Neural cell (in vitro differentiated cells): Measurements from ENCODE around the gene JMJD8. TPM values are rescaled to one million over a fixed set of nuclear protein-coding genes. Genes with fewer than 3 reads are reported as not detected.

Experiments
- H2AFZ ChIP-seq: fragments of 200-600, 300-800 bp; sonication (generic), shearing (Covaris generic); 2 replicates; pipeline ENCODE4 v1.6.0; 2014; ENCODE audit warnings: low read depth, mild to moderate bottlenecking, antibody characterized with exemption, low read length, moderate library complexity
- H3F3A ChIP-seq: fragments of 200-600 bp; shearing (Covaris generic); 2 replicates; pipeline ENCODE4 v1.6.1; 2016; ENCODE audit warnings: mild to moderate bottlenecking, moderate library complexity, mixed read lengths, antibody characterized with exemption, low read length; ENCODE audit not compliant: insufficient read depth, poor library complexity, severe bottlenecking
- H3K27ac ChIP-seq: fragments of 200-600, 300-800 bp; sonication (generic), shearing (Covaris generic); 2 replicates; pipeline ENCODE4 v1.5.1; 2014; ENCODE audit warnings: mild to moderate bottlenecking, low read length, moderate library complexity
- H3K27me3 ChIP-seq: fragments of 300-800, 200-600 bp; sonication (generic), shearing (Covaris generic); 2 replicates; pipeline ENCODE4 v1.6.0; 2014; ENCODE audit warnings: mild to moderate bottlenecking, low read depth, low read length, moderate library complexity; ENCODE audit not compliant: insufficient read depth
- H3K36me3 ChIP-seq: fragments of 300-800, 200-600 bp; sonication (generic), shearing (Covaris generic); 2 replicates; pipeline ENCODE4 v1.5.1; 2014; ENCODE audit warnings: mild to moderate bottlenecking, antibody characterized with exemption, low read length, moderate library complexity; ENCODE audit not compliant: insufficient read depth
- H3K4me2 ChIP-seq: fragments of 300-800, 200-600 bp; sonication (generic), shearing (Covaris generic); 2 replicates; pipeline ENCODE4 v1.6.0; 2014; ENCODE audit warnings: mild to moderate bottlenecking, low read length
- H3K4me3 ChIP-seq: fragments of 300-800, 200-600 bp; sonication (generic), shearing (Covaris generic); 2 replicates; pipeline ENCODE4 v1.5.1; 2014; ENCODE audit warnings: mild to moderate bottlenecking, low read length, moderate library complexity
- H3K79me2 ChIP-seq: fragments of 200-600 bp; shearing (Covaris generic); replicated peaks from 2 replicates; pipeline ENCODE4 v1.6.0; 2014; ENCODE audit warnings: mild to moderate bottlenecking, low read length, moderate library complexity; ENCODE audit not compliant: insufficient read depth
- H3K9ac ChIP-seq: fragments of 300-800, 200-600 bp; sonication (generic), shearing (Covaris generic); 2 replicates; pipeline ENCODE4 v1.6.1; 2016; ENCODE audit warnings: mild to moderate bottlenecking, low read length, mixed read lengths
- H3K9me2 ChIP-seq: fragments of 200-600 bp; shearing (Covaris generic); 2 replicates; pipeline ENCODE4 v1.6.1; 2016; ENCODE audit warnings: mild to moderate bottlenecking, low read length, mixed read lengths; ENCODE audit not compliant: insufficient read depth
- H3K9me3 ChIP-seq: fragments of 200-600, 300-800 bp; sonication (generic), shearing (Covaris generic); 2 replicates; pipeline ENCODE4 v1.6.1; 2016; ENCODE audit warnings: mild to moderate bottlenecking, mixed run types, low read length, moderate library complexity, mixed read lengths
- H4K20me1 ChIP-seq: fragments of 200-600 bp; shearing (Covaris generic); 2 replicates; pipeline ENCODE4 v1.6.1; 2016; ENCODE audit warnings: mild to moderate bottlenecking, mixed run types; ENCODE audit not compliant: insufficient read depth
- EP300 ChIP-seq: fragments of 450-650 bp; conservative IDR thresholded peaks from 2 replicates; pipeline ENCODE4 v1.6.1; 2014; ENCODE audit warnings: antibody characterized with exemption, mild to moderate bottlenecking, moderate library complexity; ENCODE audit not compliant: poor library complexity, severe bottlenecking
- EZH2 ChIP-seq: fragments of 200-600, 300-800 bp; shearing (Covaris generic), sonication (generic); IDR thresholded peaks from 2 replicates; pipeline ENCODE4 v1.6.1; 2014; ENCODE audit warnings: antibody characterized with exemption, low read length, borderline replicate concordance, mild to moderate bottlenecking; ENCODE audit not compliant: insufficient read depth, poor library complexity, severe bottlenecking
- MXI1 ChIP-seq: fragments of 450-650 bp; conservative IDR thresholded peaks from 2 replicates; pipeline ENCODE4 v1.6.1; 2014; ENCODE audit warnings: antibody characterized with exemption, mild to moderate bottlenecking; ENCODE audit not compliant: poor library complexity, severe bottlenecking
- POLR2AphosphoS5 ChIP-seq: IDR thresholded peaks from 2 replicates; pipeline ENCODE4 v1.6.1; 2012
- RAD21 ChIP-seq: fragments of 450-650 bp; conservative IDR thresholded peaks from 2 replicates; pipeline ENCODE4 v1.6.1; 2014; ENCODE audit warnings: antibody characterized with exemption, mild to moderate bottlenecking, moderate library complexity
- SMC3 ChIP-seq: fragments of 450-650 bp; conservative IDR thresholded peaks from 2 replicates; pipeline ENCODE4 v1.6.1; 2014; ENCODE audit warnings: antibody characterized with exemption, mild to moderate bottlenecking, moderate library complexity; ENCODE audit not compliant: poor library complexity
- TAF1 ChIP-seq: IDR thresholded peaks from 2 replicates; pipeline ENCODE4 v1.6.1; 2012; ENCODE audit warnings: low read depth
- polyA plus RNA-seq: library from polyadenylated mRNA; depleted of rRNA; stranded (reverse); fragments of >200 nt; gene quantifications from 2 replicates; pipeline ENCODE4 v1.2.3, GENCODE V29; 2014
- TF ChIP-seq, protein P1 (sequence below): IDR thresholded peaks from 2 replicates; pipeline ENCODE4 v1.6.1; 2012; ENCODE audit warnings: borderline replicate concordance
- TF ChIP-seq, protein P2 (sequence below): fragments of 450-650 bp; IDR thresholded peaks from 2 replicates; pipeline ENCODE4 v1.5.1; 2014; ENCODE audit warnings: antibody characterized with exemption, mild to moderate bottlenecking, moderate library complexity; ENCODE audit not compliant: poor library complexity, severe bottlenecking

The JMJD8 gene
- polyA plus RNA-seq, 1 donor from 2014 or later = 44.7 TPM

DNA sequence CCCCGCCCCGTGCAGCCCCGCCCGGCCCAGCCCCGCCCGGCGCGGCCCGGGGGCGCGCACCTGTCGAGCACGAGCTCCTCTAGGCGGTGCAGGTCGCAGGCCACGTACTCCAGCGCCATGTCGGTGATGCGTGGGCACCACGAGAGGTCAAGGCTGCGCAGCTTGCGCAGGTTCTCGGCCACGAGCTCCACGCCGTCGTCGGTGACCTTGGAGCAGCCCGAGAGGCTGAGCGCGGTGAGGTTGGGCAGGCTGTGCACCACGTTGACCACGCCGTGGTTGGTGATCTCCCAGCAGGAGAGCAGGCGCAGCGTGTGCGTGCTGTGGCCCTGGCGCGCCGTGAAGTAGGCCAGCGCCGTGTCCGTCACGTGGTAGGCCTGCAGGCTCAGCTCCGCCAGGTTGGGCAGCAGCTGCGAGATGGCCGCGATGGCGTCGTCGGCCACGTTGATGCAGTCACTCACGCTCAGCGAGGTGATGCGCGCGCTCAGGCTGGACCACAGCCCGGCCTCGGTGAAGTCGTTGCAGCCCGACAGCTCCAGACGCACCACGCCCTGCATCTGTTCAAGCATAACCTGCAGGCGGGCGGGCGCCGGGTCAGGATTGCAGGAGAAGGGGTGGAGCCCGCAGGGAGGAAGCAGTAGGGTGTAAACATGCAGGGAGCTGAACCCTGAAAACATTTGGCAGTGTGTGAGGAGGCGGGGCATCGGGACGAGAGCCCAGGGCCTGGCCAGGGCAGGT lies 11.4 kb upstream of the JMJD8 start:
- Histone ChIP-seq H3K4me3 (peak overlapping the region; percentile 33), H3K36me3 (no peaks in the 10 kb centered on the region), H3K9me3 (no peaks in the 10 kb centered on the region)

DNA sequence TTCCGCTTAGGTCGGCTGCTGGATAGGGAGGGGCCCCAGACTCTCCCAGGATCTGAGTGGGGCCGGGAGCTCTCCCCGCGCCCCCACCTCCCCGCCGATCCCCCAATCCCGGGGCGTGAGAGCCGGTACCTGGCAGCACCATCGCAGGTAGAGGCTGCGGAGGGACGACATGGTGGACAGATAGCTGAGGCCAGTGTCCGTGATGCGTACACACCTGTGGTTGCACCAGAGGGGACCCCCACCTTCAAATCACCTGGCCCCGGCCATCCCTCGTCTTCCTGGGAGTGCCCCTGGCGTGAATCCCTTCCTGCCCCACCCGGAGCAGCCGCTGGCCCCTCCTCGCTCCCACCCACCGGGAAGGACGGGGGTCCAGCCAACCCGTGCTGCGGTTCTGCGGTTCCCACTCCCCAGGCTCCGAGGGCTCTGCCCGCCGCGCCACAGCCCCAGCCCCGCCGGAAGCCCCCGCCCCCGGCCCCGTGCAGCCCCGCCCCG lies 10.8 kb upstream of the JMJD8 start:
- no peak overlapping the region for H3K27ac ChIP-seq
- H3K9me3 ChIP-seq = no peaks in the 10 kb centered on the region
- H3K9me2 ChIP-seq = no peaks in the 10 kb centered on the region
- H3K79me2 ChIP-seq = no peaks in the 10 kb centered on the region
- no peaks in the 10 kb centered on the region for H3F3A ChIP-seq
- no peak overlapping the region for H3K9ac ChIP-seq
- no peaks in the 10 kb centered on the region for H3K36me3 ChIP-seq
- peaks cover 28% of the 10 kb centered on the region for H3K27me3 ChIP-seq
- TF ChIP-seq, protein P1, sequence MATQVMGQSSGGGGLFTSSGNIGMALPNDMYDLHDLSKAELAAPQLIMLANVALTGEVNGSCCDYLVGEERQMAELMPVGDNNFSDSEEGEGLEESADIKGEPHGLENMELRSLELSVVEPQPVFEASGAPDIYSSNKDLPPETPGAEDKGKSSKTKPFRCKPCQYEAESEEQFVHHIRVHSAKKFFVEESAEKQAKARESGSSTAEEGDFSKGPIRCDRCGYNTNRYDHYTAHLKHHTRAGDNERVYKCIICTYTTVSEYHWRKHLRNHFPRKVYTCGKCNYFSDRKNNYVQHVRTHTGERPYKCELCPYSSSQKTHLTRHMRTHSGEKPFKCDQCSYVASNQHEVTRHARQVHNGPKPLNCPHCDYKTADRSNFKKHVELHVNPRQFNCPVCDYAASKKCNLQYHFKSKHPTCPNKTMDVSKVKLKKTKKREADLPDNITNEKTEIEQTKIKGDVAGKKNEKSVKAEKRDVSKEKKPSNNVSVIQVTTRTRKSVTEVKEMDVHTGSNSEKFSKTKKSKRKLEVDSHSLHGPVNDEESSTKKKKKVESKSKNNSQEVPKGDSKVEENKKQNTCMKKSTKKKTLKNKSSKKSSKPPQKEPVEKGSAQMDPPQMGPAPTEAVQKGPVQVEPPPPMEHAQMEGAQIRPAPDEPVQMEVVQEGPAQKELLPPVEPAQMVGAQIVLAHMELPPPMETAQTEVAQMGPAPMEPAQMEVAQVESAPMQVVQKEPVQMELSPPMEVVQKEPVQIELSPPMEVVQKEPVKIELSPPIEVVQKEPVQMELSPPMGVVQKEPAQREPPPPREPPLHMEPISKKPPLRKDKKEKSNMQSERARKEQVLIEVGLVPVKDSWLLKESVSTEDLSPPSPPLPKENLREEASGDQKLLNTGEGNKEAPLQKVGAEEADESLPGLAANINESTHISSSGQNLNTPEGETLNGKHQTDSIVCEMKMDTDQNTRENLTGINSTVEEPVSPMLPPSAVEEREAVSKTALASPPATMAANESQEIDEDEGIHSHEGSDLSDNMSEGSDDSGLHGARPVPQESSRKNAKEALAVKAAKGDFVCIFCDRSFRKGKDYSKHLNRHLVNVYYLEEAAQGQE = no peak
- TF ChIP-seq, protein P2, sequence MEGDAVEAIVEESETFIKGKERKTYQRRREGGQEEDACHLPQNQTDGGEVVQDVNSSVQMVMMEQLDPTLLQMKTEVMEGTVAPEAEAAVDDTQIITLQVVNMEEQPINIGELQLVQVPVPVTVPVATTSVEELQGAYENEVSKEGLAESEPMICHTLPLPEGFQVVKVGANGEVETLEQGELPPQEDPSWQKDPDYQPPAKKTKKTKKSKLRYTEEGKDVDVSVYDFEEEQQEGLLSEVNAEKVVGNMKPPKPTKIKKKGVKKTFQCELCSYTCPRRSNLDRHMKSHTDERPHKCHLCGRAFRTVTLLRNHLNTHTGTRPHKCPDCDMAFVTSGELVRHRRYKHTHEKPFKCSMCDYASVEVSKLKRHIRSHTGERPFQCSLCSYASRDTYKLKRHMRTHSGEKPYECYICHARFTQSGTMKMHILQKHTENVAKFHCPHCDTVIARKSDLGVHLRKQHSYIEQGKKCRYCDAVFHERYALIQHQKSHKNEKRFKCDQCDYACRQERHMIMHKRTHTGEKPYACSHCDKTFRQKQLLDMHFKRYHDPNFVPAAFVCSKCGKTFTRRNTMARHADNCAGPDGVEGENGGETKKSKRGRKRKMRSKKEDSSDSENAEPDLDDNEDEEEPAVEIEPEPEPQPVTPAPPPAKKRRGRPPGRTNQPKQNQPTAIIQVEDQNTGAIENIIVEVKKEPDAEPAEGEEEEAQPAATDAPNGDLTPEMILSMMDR = no peak
- TF ChIP-seq POLR2AphosphoS5 = no peak
- no peak for TF ChIP-seq TAF1
- TF ChIP-seq EP300 = no peak
- no peak overlapping the region for H3K4me2 ChIP-seq
- no peak overlapping the region for H3K4me3 ChIP-seq
- peaks cover 10% of the 10 kb centered on the region for H4K20me1 ChIP-seq
- H2AFZ ChIP-seq = no peak overlapping the region

More for the DNA sequence above, 11.4 kb upstream of the JMJD8 start:
- H2AFZ ChIP-seq = no peak overlapping the region
- no peaks in the 10 kb centered on the region for H3F3A ChIP-seq
- H3K27ac ChIP-seq = no peak overlapping the region
- peaks cover 34% of the 10 kb centered on the region for H3K27me3 ChIP-seq
- peaks cover 5% of the 10 kb centered on the region for H3K79me2 ChIP-seq
- peaks cover 16% of the 10 kb centered on the region for H4K20me1 ChIP-seq
- H3K9me2 ChIP-seq = no peaks in the 10 kb centered on the region
- H3K4me2 ChIP-seq = no peak overlapping the region
- no peak overlapping the region for H3K9ac ChIP-seq
- TF ChIP-seq MXI1 (no peak), EZH2 (no peak), SMC3 (no peak), POLR2AphosphoS5 (no peak), RAD21 (no peak), EP300 (no peak), TAF1 (no peak)
- TF ChIP-seq, protein P2 = no peak
- TF ChIP-seq, protein P1 = no peak
